GM21381 (cell line): ENCODE data around the gene C2orf76.
"Not testable (repeated sequence)": the region's sequence is repeated elsewhere in the genome, so short reads cannot be mapped to it uniquely, and the experiment has no call there.

Source experiments
- ATAC-seq: cut with Tn5 transposase; IDR thresholded peaks from one replicate; pipeline ENCODE4 v1.9.1; 2021; ENCODE audit warnings: mild to moderate bottlenecking, moderate library complexity; ENCODE audit not compliant: unreplicated experiment

C2orf76 gene

DNA sequence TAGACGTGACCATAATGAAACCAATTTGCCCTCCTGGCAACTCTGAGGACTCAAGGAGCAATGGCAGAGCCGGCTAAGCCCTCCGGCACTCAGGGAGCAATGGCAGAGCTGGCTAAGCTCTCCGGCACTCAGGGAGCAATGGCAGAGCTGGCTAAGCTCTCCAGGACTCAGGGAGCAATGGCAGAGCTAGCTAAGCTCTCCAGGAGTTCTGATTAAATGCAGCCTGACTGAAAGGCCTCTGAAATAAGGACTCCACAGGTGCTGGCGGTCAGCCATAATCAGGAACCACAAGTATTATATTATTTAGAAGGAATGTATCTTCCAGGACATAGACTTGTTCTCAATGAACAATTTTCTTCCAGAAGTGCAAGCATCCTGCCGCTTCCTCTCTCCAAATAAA, 65.2 kb downstream of the C2orf76 start:
- ATAC-seq: no peak

DNA sequence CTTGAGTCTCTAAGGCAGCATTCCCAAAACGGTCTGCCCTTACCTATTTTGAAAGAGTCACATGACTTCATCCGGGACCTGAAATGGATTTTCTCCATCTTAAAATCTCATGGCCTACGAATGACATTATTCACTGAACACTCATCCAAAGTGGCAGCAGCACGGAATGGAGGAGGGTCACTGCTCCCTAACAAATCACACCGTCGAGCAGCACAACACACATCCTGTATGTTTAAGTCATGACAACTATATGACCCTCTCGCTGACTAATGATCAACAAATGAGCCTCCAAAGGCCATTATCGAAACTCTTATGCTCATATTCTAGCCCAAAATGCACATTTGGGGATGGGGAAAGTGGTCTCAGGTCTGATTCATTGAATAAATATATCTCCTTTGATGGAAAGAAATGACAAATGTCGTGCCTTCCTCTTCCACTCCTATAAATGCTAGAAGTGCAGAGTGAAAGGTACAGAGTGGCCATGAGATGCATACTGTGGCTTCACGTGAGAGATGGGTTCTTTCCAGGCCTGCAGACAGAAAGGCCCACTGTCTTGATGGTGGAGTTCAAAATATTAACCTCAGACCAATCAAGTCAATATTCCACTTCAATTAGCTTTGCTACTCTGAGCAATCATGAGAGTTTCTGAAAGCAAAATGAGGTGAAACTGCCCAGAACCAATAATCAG, 70.8 kb downstream of the C2orf76 start:
- no peak for ATAC-seq

DNA sequence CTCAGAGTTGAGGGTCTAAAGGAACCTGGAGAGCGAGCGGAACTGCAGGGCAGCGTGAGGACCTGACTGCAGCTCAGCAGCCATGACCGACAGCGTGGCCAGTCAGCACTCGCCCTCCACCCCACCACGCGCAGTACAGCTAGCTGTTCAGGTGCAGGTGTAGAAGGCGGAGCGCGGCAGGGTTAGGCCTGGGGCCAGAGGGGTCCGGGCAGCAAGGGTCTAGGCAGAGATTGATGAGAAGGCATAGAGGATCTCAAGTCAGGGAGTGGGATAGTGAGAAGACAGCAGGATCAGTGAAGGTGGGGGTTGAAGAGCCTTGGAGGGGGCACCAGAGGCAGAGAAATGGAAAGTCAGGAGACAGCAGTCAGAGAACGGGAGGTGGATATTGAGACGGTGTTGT, 72.0 kb downstream of the C2orf76 start:
- no peak for ATAC-seq

DNA sequence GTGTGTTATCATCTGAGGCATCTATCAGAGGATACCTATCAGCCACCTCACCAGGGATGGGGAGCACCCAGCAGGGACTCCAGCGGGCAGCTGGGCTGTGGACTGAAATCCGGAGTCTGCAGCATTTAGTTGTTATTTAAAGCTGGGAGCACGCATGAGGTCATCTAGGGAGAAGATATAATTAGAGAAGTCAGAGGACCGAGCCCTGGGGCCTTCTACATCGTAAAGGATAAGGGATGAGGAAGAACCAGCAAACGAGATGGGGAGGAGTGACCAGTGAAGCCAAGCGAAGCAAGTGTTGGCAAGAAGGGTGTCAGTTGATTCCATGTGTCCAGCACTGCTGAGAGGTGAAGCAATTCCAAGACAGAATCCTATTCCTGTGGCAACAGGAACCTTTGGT, 72.7 kb downstream of the C2orf76 start:
- no peak for ATAC-seq

DNA sequence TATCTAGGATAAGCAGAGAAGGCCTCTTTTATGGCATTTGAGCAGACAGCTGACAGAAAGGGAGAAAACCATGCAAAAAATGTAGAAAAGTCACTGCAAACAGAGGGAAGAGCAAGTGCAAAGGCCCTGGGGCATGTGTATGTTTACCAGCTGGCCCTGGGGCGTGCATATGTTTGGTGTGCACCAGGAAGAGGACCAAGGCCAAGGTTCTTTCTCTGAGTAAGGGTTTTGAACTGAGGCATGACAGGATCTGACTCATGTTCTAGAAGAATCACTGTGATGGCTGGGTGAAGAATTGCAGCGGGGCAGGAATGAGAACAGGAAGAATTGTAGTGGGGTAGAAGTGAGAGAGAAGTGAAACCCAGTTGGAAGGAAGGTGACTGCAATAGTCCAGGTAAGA, 73.4 kb downstream of the C2orf76 start:
- ATAC-seq: no peak

DNA sequence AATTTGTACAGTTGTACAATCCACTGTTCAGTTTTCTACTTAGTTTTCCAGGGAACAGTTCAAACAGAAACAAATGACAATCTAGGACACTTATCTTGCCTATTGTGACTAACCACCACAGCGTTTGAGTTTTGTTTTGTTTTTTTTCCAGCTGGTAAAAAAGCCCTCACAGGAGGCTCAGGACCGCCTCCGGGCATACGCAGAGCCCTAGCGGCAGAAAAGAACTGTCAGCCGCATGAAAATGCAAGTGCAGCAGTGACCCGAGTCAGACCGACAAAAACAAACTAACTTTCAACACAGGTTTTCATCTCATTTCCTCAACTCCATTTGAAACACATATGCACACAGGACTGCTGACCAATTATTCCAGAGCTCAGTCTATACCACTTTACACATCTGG, 74.4 kb downstream of the C2orf76 start:
- ATAC-seq: no peak

DNA sequence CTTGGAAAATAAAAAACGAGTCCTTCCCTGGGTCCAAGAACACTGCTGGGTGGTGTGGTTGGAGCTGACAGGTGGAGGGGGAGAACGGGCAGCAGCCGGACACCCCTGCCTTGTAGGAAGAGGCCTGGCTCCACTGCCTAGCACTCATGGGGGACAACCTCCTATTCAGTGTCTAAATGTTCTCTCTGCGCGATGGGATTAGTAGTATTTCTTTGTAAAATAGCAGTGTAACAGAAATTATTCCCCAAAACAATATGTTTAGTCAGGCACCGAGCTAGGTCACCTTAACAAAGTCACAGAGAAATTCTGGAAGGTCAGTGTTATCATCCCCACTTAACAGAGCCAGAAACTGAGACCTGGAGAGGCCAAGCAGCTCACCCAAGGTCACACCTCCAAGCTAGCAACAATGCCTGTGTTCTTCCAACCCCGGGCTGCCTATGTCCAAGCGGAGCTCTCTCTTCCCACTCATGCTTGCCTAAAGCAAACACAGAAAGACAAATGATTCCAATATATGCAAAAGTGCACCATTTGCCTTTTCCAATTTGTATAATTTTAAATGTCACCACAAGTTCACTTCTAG, 75.0 kb downstream of the C2orf76 start:
- ATAC-seq: no peak

DNA sequence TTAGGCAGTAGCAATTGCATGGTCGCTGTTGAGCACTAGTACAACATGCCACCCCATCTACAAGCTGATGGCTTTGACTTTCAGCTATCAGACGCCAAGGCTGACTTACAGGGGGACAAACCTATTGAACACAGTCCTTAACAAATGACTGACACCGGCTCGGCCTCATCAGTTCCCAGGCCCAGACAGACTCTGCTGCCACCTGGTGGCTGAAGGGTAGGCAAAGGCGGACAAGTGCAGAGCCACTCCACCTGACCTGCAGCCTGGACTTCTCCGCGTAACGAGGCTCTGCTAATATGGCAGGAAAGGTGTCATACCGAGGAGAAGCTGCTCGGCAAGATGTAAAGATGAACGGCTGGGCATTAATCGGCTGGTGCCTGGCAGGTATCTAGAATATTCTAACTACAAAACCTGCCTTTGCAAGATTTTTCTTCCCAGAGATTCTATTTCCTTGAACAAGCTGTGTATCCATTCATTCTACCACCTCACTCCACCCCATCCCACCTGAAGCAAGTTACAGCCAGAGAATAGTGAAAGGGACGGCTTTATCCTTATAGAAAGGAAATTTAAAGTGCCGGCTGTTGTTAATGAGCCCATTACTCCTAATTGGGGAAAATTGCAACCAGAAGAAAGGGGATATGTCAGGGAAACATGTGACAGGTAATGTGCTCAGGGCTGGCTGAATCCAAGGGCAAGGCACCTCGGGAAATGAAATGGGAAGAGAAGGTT, 75.6 kb downstream of the C2orf76 start:
- ATAC-seq: peak; percentile 98

DNA sequence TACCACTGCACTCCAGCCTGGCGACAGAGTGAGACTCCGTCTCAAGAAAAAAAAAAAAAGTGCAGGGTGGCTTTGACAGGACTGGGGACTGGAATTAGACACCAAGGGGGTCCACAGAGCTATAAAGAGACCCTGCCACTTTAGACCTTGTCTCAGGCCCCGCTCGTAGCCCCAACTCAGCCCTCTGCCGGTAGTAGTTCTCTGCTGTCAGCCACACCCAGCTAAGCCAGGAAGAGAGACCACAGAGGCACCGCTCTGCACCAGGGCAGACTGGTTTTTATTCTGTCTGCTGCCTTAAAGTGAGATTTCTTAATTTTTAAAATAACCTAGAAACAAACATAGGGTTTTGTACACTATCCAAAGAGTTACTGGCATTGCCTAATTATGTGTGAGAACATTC, 77.0 kb downstream of the C2orf76 start:
- ATAC-seq: no peak

DNA sequence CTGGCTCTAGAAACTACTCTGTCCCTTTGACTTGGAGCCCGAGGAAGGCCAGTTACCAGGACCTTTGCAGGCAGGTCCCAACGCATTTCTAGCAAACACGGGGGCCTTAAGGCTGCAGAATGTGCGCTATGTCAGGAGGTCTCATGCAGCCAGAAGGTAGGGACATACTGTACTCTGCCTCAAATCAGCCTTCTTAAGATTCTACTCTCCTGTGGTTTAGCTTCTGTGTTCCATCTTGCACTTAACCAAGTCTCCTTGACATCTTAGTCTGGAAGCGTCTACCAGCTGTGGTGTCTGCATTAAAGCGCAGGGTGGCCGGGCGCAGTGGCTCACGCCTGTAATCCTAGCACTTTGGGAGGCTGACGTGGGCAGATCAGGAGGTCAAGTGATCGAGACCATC, 77.5 kb downstream of the C2orf76 start:
- no peak for ATAC-seq

DNA sequence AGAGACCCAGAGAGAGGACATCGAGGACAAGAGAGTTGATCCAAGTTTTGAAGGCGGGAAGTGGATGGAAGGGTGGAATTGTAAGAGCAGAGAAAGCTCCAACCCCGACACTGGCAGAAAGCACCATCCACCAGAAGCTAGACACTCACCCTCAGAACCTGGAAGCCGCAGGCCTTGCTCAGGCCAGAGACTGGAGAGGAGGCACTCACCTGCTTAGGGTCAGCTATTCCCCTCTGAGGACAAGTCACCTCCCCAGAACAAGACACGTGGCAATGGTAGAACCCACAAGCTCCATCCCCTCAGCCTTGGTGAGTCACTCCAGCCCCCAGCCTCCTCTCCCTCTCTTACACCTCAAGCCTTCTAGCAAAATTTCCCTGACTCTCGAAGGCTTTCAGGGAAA, 78.1 kb downstream of the C2orf76 start:
- no peak for ATAC-seq

DNA sequence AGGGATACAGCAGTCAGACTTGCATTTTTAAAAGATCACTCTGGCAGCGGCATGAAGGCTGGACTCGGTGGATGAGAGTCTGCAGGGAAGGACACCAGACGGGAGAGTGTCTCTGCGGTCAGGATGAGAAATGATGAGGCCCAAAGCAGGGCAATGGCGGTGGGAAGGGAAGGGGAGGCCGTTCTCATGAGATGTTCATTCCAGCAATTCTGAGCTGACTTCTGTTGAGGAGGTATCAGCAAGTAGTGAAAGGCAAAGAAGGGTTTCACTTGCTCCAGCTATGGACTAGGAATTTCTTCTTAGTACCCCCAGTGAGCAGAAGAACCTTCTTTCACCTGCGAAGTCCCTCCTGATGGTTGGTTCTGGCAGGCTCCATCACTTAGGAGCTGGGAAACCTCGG, 80.0 kb downstream of the C2orf76 start:
- no peak for ATAC-seq

DNA sequence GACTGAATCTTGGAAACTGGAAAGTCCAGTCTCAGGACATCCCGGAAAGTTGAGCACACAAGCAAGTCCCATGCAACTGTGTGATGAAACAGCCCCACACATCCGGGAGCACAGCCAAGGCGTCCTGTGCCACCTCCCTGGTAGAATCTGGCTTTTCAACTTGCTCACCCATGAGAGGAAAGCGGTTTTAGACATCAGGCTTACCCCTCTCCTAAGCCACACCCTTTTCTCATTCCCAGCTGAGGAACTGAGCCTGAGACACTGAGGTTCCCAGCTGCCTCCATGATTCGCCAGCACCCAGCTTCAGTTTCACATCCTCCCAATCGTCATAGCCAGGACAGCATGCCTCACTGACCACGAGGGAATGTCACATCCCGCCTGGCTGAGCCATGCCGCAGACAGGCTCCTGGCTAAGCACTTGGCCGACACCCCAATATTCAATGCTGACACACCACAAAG, 82.7 kb downstream of the C2orf76 start:
- no peak for ATAC-seq

DNA sequence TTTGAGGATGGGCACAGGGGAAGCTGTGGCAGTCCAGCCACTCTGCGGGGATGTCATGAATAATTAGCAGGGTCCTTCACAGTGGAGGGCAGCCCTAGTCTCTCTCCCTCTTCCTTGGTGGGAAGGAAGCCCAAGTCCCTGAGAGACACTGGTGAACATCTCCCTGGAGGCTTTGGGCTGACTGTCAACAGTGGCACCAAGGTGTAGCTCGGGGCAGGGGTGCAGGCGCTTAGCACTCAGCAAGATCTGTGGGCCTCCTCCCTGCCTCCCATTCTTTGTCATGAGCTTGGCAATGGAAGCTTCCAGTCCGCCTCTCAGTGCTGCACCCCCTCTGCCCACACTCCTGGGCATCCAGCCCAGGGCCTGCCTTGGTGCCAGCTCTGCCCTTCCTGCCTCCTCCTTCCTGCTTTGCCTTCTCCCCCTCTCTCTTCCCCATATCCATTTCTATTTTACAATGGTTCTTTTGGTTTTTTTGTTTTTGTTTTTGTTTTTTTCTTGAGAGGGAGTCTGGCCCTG, 83.6 kb downstream of the C2orf76 start:
- ATAC-seq: no peak

DNA sequence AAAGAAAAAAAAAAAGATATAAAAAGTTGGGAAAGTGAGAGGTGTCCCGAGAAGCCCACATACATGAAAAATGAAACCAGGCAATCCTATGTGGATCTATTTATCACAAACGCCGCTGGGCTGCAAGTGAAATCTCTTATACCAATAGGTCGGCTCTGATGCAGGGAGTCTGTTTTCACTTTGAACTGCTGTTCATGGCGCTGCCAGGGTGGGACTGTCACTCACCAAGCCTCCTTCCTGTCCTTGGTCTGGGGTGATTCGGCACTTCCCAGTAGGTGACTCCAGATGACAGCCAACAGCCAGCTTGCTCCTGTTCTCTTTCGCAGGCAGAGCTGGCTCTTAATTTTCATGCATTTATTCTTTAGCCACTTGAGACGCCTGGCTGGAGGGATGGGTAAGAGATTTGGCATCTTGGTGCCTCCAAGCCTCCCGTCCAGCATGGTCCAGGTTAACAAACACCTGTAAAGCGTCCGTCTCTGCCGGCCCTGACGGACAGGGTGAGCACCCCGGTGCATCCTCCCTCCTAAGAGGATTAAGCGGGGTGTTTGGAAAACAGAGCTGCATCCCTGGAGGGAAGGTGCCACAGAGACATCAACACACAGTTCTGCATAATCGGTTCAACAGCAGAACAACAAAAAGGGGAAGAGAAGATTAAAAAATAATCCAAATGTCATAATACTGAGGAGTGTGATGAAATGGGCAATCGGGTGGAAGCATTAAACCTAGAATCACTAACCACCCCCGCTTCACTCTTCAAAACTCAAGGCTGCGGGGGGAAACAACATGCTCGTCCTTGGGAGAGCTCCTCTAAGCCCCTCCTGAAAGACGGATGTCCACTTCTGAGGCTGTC, 84.3 kb downstream of the C2orf76 start:
- no peak for ATAC-seq

DNA sequence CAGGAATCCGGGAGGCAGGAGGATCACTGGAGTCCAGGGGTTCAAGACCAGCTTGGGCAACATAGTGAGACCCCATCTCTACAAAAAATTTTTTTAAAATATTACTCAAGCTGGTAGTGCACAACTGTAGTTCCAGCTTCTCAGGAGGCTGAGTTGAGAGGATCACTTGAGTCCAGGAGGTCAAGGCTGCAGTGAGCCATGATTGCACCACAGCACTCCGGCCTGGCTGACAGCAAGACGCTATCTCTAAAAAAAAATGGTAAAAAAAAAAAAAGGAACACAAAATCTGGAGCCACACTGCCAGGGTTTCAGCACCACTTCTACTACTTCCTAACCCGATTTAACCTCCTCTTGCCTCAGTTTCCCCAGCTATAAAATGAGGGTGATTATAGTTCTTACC, 86.0 kb downstream of the C2orf76 start:
- no peak for ATAC-seq

DNA sequence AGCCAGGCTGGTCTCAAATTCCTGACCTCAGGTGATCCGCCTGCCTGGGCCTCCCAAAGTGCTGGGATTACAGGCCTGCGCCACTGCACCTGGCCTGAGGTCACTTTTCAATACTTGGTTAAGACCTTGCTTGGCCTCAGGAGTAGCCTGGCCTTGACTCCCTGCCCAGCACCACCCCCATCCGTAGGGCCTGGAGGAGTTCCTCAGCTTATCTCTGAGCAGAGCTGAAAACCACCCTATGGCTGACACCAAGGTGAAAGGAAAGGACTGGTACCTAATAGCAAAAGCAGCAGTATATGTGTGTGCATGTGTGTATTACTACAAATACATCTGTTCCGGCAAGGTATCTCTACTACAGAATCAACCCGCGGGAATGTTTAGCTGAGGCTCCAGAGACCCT, 87.0 kb downstream of the C2orf76 start:
- ATAC-seq: no peak

DNA sequence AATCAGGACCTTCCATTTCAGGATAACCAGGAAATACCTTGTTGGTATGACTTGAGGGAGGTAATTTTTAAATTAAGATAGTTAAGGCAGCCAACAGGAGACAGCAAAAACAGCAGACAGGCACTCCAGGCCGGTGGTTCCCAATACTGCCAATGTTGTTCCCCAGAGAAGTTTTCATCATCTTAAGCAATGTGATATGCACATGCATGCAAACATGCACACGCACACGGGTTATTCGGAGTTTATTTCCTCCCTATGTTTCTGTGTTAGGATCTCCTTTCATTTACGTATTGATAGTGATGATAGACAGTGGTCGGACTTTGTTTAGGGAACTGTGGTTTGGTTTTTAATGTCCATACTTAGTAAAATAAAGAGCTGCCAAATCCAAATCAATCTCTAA, 87.7 kb downstream of the C2orf76 start:
- ATAC-seq: no peak

DNA sequence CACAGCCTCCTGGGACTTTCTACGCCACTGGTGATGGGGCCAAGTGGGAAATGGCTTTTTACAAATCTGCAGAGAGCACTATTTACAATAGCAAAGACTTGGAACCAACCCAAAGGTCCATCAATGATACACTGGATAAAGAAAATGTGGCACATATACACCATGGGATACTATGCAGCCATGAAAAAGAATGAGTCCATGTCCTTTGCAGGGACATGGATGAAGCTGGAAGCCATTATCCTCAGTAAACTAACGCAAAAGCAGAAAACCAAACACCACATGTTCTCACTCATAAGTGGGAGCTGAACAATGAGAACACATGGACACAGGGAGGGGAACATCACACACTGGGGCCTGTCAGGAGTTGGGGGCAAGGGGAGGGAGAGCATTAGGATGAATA, 88.2 kb downstream of the C2orf76 start:
- not testable (repeated sequence) for ATAC-seq

DNA sequence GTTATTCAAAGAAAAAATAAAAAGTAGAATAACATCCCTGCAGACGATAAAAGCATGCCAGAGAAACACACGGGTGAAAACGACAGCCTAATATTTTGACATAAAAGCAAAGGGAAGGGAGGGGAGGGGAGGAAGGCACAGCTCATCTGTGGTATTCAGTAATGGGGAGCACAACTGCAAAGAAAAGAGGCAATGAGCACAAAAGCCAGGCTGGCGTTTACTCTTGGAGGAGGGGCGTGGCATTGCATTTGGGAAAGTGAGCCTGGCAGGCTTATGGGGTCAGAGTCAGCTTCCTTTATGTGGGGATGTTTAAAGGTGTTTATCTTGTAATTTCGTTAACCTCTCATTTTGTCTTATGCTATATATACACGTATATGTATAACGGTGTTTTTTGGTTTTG, 89.8 kb downstream of the C2orf76 start:
- no peak for ATAC-seq

DNA sequence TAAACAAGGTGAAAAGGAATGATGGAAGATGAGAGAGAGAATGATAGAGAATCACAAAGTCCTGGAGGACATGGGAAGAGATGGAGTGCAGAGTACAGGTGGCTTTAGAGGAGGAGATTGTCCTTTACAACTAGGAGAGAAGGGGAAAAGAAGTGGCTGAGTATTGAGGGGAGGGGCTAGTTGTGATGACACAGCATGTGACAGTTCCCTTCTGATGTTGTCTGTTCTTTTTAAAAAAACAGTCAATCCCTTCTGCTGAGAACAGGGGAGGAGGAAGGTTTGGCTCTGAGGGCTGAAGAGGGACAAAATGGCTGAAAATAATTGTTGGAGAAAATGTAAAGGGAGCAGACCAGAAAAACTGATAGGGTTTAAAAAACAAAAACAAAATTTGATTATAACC, 99.0 kb downstream of the C2orf76 start:
- no peak for ATAC-seq
